Measurements from ENCODE around the gene SEPSECS.

SEPSECS gene

DNA sequence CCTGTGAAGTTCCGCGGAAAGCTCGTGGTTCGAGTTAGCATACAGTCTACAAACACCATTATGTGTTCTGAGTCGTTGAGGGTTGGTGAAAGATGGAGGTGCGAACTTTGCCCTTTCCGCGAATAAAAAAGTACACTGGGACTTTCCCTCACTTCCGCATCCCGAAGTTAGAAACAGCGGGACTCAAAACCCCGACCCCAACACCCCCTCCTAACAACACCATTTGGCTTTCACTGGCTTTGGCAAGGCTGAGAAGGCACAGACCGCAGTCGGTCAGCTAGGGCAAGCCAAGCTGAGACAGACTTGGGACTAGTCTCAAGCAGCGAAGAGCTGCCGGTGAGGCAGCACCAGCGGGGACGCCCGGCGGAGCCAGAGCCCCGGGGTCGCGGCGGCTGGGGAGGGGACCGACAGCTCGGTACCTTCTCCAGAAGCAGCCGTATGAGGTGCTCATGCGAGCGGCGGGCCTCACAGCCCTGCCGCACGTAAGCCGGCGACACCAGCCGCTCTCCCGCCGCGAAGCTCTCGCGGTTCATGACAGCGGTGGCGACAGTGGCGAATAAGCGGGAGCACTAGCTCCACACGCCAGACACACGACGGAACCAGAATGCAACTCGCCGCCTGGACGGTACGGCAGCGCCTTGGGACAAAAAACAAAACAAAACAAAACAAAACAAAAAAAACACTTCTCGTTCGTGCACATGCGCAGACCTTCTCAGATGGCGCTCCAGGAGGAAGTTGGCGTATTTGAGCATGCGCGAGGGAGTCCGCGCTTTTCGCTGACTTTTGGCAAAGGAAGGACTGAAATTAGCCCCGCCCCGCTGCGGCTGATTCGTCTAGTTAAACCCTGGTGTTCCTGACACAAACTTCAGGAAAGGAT is at the start of gene SEPSECS:
SEPSECS (minus strand) TSS at position 613 of the 877 bp plus-strand sequence; CDS start at position 533, 80 bp downstream.
- H3K4me3 ChIP-seq (ENCODE audit: control insufficient read depth, low read depth, low read length) = peak within 1 kb of the TSS; percentile 81
- peak; percentile 74 for DNase-seq (ENCODE audit: low read depth)

GRCh38 chr4:25209702-25210101 is 49.5 kb upstream of the SEPSECS start:
- no peak overlapping the region for H3K4me3 ChIP-seq (ENCODE audit: control insufficient read depth, low read depth, low read length)
- TF ChIP-seq, protein P1, sequence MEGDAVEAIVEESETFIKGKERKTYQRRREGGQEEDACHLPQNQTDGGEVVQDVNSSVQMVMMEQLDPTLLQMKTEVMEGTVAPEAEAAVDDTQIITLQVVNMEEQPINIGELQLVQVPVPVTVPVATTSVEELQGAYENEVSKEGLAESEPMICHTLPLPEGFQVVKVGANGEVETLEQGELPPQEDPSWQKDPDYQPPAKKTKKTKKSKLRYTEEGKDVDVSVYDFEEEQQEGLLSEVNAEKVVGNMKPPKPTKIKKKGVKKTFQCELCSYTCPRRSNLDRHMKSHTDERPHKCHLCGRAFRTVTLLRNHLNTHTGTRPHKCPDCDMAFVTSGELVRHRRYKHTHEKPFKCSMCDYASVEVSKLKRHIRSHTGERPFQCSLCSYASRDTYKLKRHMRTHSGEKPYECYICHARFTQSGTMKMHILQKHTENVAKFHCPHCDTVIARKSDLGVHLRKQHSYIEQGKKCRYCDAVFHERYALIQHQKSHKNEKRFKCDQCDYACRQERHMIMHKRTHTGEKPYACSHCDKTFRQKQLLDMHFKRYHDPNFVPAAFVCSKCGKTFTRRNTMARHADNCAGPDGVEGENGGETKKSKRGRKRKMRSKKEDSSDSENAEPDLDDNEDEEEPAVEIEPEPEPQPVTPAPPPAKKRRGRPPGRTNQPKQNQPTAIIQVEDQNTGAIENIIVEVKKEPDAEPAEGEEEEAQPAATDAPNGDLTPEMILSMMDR (IDR thresholded peaks at IDR 0.05; ENCODE audit: control insufficient read depth, insufficient read depth, low read depth, low read length, missing control alignments) = no peak
- DNase-seq (ENCODE audit: low read depth) = no peak

More for the DNA sequence above, at the start of gene SEPSECS:
- TF ChIP-seq, protein P1 (IDR thresholded peaks at IDR 0.05; ENCODE audit: control insufficient read depth, insufficient read depth, low read depth, low read length, missing control alignments) = no peak

- no peak overlapping the region for H3K4me3 ChIP-seq (ENCODE audit: control insufficient read depth, low read depth, low read length)
- no peak for DNase-seq (ENCODE audit: low read depth)
- TF ChIP-seq, protein P1 (IDR thresholded peaks at IDR 0.05; ENCODE audit: control insufficient read depth, insufficient read depth, low read depth, low read length, missing control alignments) = no peak
Observed at GRCh38 chr4:25207997-25208396, 47.7 kb upstream of the SEPSECS start.

GRCh38 chr4:25198713-25199112 is 38.5 kb upstream of the SEPSECS start:
- H3K4me3 ChIP-seq (ENCODE audit: control insufficient read depth, low read depth, low read length) = no peak overlapping the region
- DNase-seq (ENCODE audit: low read depth) = no peak
- TF ChIP-seq, protein P1 (IDR thresholded peaks at IDR 0.05; ENCODE audit: control insufficient read depth, insufficient read depth, low read depth, low read length, missing control alignments) = no peak

GRCh38 chr4:25190407-25190806 is 30.2 kb upstream of the SEPSECS start:
- DNase-seq (ENCODE audit: low read depth) = no peak
- TF ChIP-seq, protein P1 (IDR thresholded peaks at IDR 0.05; ENCODE audit: control insufficient read depth, insufficient read depth, low read depth, low read length, missing control alignments) = no peak
- no peak overlapping the region for H3K4me3 ChIP-seq (ENCODE audit: control insufficient read depth, low read depth, low read length)

- TF ChIP-seq, protein P1 (IDR thresholded peaks at IDR 0.05; ENCODE audit: control insufficient read depth, insufficient read depth, low read depth, low read length, missing control alignments) = no peak
- H3K4me3 ChIP-seq (ENCODE audit: control insufficient read depth, low read depth, low read length) = no peak overlapping the region
- no peak for DNase-seq (ENCODE audit: low read depth)
Observed at GRCh38 chr4:25184056-25184455, 23.8 kb upstream of the SEPSECS start.
